Suprapubic skin (tissue), 3 donors: ENCODE measurements around the gene LGI4.

Experiments
- CTCF ChIP-seq, 2 donors: fragments of 200-600 bp in 1 of 2; fragments of 450-650 bp in 1 of 2; sonication (generic) in 1 of 2; IDR thresholded peaks; one replicate each; pipeline ENCODE4 v1.5.1; 2016 to 2019; ENCODE audit warnings: antibody characterized with exemption in 2 of 2, mild to moderate bottlenecking in 1 of 2, moderate library complexity in 1 of 2
- POLR2A ChIP-seq, 2 donors: fragments of 450-650 bp; IDR thresholded peaks; one replicate each; pipeline ENCODE4 v1.6.1; 2017; ENCODE audit warnings: antibody characterized with exemption in 2 of 2, mild to moderate bottlenecking in 2 of 2, moderate library complexity in 2 of 2

GRCh38 chr19:35181387-35181786 lies 46.5 kb upstream of the LGI4 start:
- no peak for TF ChIP-seq POLR2A (IDR thresholded peaks at IDR 0.05)
- TF ChIP-seq CTCF (IDR thresholded peaks at IDR 0.05): no peak
